Measurements from ENCODE around the gene BAIAP2L2.

The BAIAP2L2 gene

DNA sequence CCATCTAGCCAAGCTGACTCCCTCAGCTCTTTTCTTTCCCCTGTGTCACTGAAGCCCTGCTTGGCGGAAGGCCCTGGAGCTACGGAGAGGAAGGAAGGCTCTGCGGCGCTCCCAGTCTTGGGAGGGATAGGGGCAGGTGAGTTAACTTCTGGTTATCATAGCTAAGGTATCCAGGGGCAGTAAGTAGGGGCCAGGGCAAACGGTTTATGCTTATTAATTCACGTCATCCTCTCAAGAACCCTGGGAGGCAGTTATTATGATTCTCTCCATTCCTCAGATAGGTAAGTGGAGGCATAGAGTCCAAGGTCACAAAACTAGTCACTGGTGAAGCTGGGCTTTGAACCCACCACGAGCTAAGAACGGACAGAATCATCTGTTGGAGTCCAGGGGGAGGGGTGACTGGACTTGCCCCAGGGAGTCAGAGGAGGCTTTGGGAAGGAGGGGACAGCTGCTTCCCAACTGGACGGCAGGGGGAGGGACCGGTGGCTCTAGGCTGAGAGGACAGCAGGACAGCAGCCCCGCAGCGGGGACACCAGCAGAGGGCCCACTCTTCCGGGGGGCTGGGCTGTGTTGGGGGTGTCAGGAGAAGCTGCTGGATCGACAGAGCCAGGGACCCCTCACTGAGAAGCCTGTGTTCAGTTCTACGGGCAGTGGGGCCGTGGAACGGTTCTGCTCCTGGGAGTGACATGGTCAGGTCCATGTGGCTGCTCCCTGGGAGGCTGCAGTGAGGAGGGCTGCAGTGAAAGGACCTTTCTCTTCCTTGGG is 3.5 kb downstream of the BAIAP2L2 start:
- no peak for DNase-seq

DNA sequence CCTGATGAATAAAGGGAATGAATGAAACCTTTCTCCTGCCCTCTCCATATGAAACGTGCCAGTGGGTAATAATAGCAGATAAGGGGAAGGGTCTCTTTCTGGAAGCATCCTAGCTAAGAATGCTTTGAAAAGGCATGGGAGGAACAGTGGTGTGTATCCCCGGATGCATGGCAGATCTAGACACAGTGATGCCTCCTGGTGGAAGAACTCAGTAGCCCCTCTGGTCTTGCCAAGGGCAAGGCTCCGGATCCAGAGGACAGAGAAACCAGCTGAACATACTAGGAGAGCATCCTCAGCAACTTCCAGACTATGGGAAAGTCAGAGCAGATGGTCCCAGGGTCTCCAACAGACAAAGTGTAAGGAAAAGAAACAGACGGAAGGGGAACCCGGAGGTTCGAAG is 6.4 kb downstream of the BAIAP2L2 start:
- no peak for DNase-seq

DNA sequence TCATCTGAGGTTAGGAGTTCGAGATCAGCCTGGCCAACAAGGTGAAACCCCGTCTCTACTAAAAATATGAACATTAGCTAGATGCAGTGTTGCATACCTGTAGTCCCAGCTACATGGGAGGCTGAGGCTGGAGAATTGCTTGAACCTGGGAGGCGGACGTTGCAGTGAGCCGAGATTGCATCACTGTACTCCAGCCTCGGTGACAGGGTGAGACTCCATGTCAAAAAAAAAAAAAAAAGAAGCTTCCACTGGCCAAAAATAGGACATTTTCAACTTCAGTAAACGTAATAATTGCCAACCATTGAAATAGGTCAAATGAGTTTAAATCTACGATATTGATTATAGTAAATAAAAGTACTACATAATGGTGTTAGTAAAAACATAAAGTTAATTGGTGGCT is 6.8 kb downstream of the BAIAP2L2 start:
- DNase-seq, result no peak

DNA sequence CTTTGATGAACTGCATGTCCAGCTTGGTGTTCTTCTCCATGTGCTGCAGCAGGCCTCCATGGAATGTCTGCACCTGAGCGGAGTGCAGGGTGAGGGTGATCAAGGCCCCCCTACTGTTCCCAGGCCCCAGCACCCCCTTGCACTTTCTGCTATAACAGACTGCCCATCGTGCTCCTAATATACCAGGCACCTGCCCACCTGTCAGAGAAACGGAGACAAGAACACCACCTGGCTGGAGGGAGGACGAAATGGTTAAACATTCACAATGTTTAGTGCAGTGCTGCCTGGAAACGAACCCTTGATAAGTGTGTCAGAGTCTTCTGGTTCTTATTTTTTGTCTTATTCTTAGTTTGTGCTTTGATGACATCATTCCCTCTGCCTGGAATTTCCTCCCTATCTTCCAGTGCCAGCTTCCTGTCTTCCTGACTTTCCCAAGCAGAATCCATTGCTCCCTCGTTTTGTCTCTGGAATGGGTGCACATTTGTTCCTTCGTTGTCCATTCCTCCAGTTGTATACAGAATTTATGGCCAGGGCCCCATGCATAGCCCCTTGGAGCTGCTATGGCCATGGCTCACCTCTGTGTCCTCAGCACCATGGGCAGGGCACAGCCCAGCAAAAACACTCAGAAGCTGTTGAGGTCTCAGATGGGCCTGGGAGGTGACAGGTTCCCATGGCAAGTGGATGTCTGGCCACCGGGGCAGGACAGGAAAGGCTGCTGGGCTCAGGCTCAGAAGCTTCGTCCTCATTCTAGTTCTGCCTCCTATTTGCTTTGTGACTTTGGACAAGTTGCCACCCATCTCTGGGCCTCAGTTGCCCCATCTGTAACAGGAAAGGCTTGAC is 11.9 kb downstream of the BAIAP2L2 start:
- no peak for DNase-seq

DNA sequence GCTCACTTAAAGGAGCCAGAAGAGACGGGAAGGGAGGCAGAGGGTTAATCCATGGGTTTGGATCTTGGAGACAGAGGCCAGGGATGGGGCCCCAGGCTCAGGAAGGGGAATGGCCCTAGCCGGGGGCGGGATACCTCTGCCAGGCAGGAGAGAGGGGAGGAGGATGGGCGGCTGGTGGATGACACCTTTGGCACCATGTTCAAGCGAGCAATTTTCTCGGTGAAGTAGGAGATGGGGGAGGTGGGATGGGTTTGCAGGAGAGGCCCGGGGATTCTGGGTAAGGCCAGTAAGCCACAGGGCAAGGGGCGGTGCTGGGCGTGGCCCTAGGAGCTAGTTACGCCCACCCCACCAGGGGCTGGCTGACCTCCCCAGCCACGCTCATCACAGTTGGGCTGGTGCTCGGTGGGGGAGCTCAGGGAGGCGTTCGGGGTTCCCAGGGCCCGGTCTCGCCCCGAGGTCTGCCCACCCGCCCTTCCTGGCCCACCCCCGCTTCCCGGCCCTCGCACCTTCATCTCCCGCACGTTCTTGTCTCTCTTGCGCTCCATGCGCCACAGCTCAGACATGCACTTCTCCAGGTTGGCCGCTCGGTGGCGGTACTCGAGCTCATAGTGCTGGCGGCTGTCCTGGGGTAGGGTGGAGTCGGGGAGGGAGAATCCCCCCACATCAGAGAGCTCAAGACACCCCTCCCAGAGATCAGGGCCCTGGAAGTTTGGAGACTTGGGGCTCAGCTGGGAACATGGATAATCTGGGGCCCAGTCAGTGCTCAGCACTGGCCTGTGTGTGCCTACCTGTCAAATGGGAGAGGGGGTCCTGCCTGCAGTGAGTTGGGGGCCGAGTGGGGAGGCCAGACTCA is 12.7 kb downstream of the BAIAP2L2 start:
- DNase-seq, result no peak

DNA sequence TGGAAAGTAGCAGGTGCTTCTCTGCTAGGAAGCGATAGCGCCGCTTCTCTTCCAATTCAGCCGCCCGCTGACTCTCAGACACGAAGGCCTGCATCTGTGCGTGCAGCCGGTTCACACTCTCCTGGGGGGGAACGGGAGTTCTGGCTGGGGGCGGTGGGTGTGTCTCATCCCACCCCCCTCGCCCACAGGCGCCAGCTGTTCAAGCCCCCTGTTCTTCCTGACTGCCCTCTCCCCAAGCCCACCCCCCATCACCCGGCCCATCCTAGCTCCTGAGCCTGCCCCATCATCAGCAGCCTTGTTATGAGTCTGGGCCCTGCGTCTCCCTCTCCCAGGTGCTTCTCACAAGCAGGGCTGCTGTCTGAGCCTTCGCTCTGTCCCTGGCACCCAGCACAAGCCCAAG is 13.4 kb downstream of the BAIAP2L2 start:
- DNase-seq, result no peak

DNA sequence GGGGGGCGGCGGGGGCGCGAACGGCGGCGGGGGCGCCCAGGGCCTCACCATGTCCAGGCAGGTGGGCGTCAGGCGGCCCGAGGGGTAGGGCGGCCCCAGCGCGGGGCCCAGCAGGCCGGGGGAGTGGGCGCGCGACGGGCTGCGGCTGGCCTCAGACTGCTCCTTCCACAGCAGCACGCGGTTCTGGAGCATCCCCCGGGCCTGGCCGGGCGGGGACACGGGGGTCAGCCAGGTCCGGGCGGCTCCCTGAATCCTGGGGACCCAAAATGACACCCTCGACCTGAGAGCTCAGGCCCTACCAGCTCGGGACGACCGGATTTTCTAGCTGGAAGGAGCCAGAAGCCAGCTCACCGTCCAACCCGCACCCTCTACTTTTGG is 21.0 kb downstream of the BAIAP2L2 start:
- no peak for DNase-seq

DNA sequence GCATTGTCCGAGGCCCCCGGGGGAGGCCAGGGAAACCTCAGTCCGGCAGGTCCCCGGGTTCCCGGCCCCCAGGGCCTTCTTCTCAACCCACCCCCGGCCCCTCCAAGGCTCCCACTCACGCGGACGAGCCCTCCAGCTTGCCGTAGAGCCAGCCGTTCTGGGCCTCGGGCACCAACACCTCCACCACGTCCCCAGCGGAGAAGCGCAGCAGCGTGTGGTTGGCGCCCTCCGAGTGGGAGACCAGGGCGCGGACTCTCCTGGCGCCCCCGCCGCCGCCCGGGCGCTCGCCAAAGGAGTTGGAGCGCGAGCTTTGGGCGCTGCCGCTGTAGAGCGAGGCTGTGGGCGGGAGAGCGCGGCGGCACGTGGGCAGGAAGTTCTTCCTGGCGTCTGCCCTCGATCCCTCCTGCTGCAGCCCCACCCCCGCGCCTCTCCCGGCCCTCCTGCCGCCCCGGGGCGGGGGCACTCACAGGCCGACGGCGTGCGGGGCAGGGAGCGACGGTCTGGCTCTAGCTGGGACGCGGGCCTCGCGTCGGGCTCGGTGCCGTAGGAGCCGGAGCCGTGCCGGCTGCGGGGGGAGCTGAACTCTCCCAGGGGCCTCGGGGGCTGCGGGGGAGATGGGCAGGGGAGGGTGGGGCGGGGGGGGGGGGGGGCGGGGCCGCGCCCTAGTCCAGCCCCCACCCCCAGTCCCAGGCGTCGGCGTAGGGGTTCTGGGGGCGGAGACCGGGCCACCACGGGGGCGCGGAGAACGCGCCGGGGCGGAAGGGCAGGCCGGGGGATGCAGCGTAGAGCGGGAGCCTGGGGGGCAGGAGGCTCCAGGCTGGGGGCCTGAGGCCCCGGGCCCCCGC is 21.6 kb downstream of the BAIAP2L2 start:
- DNase-seq, result no peak

DNA sequence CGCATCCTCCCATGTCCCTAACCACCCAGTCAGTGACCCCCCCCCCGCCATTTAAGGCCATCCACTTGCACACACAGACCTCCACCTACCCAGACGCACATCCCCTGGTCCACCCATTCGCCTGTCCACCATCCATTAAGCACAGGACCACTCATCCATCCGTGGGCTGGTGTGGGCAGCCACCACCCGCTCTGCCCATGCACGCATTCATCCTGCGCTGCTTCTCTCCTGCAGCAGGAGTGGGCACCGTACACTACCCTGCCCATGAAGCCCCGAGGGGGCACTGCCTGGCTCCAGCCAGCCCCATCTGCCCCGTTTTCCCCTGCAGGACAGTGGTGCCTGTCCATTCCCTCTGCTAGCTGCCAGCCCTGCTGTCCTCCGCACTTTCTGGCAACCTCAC is 22.6 kb downstream of the BAIAP2L2 start:
- no peak for DNase-seq

DNA sequence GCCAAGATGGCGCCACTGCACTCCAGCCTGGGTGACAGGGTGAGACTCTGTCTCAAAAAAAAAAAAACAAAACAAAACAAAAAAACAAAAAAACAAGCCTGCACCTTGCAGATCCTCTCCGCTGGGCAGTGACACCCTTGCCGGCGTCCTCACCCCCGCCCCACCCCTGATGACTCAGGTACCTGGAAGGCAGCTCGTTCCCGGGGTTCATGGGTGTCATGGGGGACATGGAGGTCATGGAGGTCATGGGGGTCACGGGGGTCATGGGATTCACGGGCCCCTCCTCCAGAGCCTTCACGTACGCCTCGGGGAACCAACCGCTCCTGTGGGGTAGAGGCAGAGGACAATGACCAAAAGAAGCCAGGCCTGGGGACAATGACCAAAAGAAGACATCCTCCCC is 23.5 kb downstream of the BAIAP2L2 start:
- no peak for DNase-seq

DNA sequence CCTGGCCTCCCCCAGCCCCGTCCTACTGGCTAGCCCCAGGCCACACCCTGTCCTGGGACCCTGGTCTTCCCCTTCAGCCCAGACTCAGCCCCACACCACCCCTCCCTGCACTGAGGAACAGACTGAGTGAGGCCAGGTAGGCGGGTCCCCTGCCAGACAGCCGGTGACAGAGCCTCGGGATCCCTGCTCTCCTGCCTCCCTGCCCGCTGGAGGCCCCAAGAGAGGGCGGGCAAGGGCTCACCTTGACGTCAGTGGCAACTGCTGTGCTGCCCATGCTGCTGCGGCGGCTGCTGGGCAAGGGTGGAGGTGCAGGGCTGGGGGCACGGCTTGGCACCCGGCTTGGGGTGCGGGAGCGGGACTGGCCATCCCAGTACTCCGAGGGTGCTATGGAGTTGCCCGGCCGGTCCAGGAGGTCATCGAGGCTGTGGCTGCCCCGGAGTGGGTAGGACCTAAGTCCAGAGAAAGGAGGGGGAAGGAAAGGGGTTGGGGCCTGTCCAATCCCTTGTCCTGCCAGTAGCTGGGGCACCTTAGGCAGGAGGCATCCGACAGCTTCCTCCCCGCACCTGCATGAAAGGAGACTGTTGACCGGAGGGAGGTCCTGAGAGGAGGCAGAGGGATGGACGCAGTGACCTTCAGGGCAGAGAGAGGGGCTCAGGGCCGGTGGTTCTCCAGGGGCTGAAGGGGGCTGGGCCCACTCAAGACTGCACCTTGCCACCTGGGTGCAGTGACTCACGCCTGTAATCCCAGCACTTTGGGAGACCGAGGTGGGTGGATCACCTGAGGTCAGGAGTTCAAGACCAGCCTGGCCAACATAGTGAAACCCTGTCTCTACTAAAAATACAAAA is 24.3 kb downstream of the BAIAP2L2 start:
- no peak for DNase-seq

DNA sequence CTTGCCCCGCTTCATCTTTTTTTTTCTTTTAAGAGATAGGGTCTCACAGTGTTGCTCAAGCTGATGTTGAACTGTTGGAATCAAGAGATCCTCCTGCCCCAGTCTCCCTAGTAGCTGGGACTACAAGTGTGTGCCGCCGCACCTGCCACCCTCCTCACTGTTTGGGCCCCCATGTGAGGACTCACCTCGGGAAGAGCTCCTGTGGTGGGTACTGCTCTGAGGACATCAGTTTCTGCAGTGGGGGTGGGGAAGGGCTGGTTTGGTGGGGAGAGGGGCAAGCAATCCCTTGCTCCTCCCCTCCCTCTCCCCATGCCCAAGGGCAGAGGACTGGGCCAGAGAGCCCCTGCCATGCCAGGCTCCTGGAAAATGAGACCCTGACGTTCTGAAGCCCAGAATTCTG is 25.0 kb downstream of the BAIAP2L2 start:
- DNase-seq, result no peak

DNA sequence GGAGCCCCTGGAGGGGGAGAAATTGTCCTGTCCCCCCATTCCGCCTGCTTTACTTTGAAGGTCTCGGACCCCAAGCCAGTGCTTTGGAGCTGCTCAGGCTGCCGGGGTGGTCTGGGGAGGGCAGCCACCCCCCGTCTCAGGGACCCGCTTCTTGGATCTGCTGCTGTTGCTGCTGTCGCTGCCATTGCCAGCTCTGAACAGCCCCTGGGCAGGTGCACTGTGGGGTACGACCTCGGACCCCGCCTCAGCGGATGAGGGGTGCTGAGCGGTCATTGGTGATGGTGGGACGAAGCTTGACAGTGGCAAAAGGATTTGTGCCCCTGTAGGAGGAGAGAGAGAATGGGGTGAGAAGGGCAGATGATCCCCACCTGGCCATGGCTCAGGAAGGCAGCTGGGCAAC is 25.4 kb downstream of the BAIAP2L2 start:
- no peak for DNase-seq

DNA sequence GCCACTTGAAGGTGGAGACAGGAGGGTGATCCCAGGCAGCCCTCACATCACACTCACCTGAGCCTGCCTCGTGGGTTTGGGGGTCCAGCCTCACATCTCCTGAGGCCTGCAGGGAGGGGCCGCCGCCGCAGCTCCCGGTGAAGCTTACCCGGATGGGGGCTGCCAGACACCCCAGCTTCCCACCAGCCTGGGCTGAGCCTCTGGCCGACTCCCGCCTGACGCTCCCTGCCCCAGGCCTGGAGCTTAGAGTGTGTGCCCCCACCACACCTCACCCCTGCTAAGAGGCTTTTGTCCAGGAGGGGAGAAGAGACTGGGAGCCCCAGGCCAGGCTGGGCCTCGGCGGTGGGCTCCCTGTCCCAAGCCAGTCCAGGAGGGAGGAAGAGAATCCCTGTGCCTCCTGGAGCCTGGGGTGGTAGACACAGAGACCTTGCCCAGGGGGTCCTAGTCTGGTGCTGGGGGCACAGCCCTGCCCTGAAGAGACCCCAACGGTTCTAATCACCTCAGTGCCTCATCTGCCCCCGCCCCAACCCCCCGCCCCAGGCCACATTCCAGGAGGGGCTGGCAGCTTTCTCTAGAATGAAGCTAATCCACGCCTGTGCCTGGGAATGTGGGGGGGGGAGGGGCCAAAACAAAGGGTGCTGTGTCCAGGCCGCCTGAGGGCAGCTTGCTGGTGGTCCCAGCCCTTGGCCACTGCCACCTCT is 26.4 kb downstream of the BAIAP2L2 start, which contains the start of gene SLC16A8:
Gene SLC16A8 (minus strand): TSS at position 254 of the 701 bp plus-strand sequence. CDS start 1,311 bp downstream, outside the sequence.
- DNase-seq, result no peak

DNA sequence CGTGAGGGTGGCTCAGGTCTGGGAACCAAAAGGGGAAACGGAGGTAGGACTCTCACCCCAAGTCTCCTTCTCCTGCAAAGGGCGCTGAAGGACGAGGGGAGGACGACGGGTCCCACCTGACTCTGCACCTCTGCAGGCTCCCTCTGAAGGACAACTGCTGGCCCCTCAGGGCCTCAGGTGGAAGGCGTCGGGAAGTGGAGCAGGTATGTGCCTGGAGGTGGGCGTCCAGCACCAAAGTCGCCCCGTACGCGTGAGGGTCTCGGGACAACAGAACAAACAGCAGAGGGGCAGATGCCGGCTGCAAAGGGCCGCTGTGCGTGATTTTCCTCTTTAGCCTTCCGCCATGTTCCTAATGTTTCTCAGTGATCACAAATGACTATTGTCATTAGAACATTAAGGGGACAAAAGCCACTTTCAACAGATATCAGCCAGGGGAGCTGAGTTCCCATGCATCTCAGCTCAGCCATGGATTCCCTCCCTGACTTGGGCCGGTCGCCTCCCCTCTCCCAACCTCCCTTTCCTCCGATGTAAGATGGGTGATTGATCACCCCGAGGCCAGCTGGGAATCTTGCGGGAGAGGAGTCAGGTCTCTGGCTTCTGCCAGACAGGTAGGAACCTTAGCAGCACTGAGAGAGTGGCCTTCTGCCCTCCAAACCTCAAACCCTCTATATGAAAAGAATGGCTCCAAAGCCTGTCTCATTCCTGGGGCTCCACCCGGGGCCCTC is 27.3 kb downstream of the BAIAP2L2 start:
- DNase-seq, result no peak

DNA sequence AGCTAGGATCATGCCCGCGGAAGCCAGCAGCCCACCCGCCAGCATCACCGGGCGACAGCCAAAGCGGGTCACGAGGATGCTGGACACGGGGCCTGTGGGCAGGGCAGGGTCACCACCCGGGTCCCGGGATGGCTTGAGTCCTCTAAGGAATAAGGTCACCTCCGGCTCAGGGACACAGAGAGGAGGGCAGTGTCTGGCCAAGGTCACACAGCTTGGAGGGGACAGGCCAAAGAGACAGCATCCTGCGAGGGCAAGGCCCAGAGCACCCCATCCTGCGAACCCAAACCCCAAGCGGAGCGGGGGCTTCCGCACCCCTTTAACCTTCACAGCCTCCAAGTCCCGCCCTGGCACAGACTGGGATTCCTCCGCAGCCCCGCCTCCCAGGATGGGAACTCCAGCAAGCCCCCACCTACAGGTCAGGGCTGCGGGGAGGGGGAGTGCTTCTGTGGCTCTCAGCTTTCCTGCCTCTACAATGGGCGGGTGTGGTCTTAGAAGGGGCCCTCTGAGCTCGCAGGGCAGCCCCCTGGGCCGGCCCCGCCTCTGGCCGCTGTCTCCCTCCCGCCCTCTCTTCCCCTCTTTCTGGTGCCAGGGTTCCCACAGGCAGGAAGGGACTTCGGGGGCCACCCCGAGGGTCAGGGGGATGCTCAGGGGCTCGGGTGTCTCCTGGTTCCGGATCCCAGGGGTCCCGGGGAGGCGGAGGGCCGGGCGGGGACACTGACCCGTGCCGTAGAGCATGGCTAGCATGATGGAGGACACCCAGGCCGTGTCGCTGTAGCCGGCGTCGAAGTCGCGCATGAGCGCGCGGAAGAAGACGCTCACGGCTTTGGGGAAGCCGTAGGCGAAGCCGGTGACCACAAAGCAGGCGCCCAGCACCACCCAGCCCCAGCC is 28.3 kb downstream of the BAIAP2L2 start:
- no peak for DNase-seq

DNA sequence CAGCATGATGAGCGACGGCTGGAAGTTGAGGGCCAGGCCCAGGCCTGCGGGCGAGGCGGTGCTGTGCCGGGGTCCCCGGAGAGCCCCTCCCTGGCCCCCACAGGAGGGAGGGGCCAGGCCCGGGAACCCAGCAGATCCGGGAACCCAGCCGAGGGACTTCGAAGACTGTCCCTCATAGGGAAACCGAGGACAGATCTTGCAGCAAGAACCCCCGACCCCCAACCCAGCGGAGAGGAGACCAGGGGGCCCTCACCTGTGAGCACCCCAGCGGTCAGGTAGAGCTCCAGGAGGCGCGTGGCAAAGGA is 28.9 kb downstream of the BAIAP2L2 start:
- no peak for DNase-seq

DNA sequence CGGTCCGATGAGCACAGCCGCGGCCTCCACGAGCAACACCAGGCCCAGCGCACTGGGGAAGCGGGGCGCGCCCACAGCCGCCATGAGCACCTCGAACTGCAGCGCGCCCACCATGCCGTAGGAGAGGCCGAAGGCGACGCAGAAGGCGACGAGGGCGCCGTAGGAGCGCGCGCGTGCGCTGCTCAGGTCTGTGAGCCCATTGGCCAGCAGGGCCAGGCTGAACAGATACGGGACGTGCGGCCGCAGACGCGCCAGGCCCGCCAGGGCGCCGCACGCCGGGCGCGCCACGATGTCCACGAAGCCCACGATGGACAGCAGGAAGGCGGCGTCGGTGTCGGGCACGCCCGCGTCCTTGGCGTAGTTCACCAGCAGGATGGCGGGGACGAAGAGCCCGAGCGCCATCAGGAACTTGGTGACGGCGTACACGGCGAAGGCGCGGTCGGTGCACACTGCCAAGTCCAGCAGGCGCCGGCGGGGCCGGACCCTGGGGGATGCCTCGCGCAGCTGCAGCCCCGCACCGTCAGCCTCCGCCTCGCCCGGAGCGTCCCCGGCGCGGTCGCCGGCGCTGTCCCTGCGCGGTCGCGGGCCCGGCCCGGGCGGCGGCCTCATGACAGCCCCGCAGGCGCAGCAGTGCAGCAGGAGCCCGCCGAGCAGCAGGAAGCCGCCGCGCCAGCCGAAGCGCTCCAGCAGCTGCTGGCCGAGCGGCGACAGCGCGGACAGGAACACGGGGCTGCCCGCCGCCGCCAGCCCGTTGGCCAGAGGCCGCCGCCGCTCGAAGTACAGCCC is 29.4 kb downstream of the BAIAP2L2 start:
- DNase-seq, result no peak
